GM19463 (cell line): Measurements from ENCODE around the gene FAF1.
"Not testable (repeated sequence)": the region's sequence is repeated elsewhere in the genome, so short reads cannot be mapped to it uniquely, and the experiment has no call there.

Experiments used
- ATAC-seq: cut with Tn5 transposase; IDR thresholded peaks from one replicate; pipeline ENCODE4 v1.9.1; 2021; ENCODE audit warnings: mild to moderate bottlenecking, moderate library complexity; ENCODE audit not compliant: unreplicated experiment

Gene FAF1

GRCh38 chr1:50853325-50853724 is 106.7 kb downstream of the FAF1 start:
- ATAC-seq: no peak

GRCh38 chr1:50852889-50853288 is 107.2 kb downstream of the FAF1 start:
- ATAC-seq: no peak

- ATAC-seq: no peak
Measured at GRCh38 chr1:50851466-50851865, 108.6 kb downstream of the FAF1 start.

- no peak for ATAC-seq
Measured at GRCh38 chr1:50851034-50851433, 109.0 kb downstream of the FAF1 start.

GRCh38 chr1:50847303-50847702 is 112.8 kb downstream of the FAF1 start:
- ATAC-seq: no peak

GRCh38 chr1:50846224-50846839 is 113.7 kb downstream of the FAF1 start:
- ATAC-seq: no peak

GRCh38 chr1:50841791-50842387 is 118.2 kb downstream of the FAF1 start:
- no peak for ATAC-seq

- ATAC-seq: no peak
Measured at GRCh38 chr1:50836117-50836516, 124.0 kb downstream of the FAF1 start.

- no peak for ATAC-seq
Measured at GRCh38 chr1:50833216-50833615, 126.9 kb downstream of the FAF1 start.

GRCh38 chr1:50832167-50832566 is 127.9 kb downstream of the FAF1 start:
- no peak for ATAC-seq

- no peak for ATAC-seq
Measured at GRCh38 chr1:50831300-50832061, 128.6 kb downstream of the FAF1 start.

- ATAC-seq: no peak
Measured at GRCh38 chr1:50830621-50831020, 129.4 kb downstream of the FAF1 start.

GRCh38 chr1:50829014-50829958 is 130.8 kb downstream of the FAF1 start:
- ATAC-seq: no peak

- no peak for ATAC-seq
Measured at GRCh38 chr1:50827546-50827945, 132.5 kb downstream of the FAF1 start.

GRCh38 chr1:50826792-50827191 is 133.3 kb downstream of the FAF1 start:
- not testable (repeated sequence) for ATAC-seq

GRCh38 chr1:50822035-50822776 is 137.9 kb downstream of the FAF1 start:
- no peak for ATAC-seq

GRCh38 chr1:50820545-50820944 is 139.5 kb downstream of the FAF1 start:
- no peak for ATAC-seq

GRCh38 chr1:50812346-50812745 is 147.7 kb downstream of the FAF1 start:
- ATAC-seq: no peak

GRCh38 chr1:50808296-50808695 is 151.8 kb downstream of the FAF1 start:
- ATAC-seq: no peak

- no peak for ATAC-seq
Measured at GRCh38 chr1:50796272-50796671, 163.8 kb downstream of the FAF1 start.
